GM19397 (cell line): Measurements from ENCODE around the gene SHMT1.
"Not testable (repeated sequence)": the region's sequence is repeated elsewhere in the genome, so short reads cannot be mapped to it uniquely, and the experiment has no call there.

ENCODE experiments used
- ATAC-seq: cut with Tn5 transposase; IDR thresholded peaks from one replicate; pipeline ENCODE4 v1.9.1; 2021; ENCODE audit warnings: mild to moderate bottlenecking, moderate library complexity; ENCODE audit not compliant: unreplicated experiment

Gene SHMT1

GRCh38 chr17:18378614-18379013 lies 15.3 kb upstream of the SHMT1 start:
- ATAC-seq, result not testable (repeated sequence)

- ATAC-seq, result no peak
Observed at GRCh38 chr17:18378205-18378505, 14.8 kb upstream of the SHMT1 start.

DNA sequence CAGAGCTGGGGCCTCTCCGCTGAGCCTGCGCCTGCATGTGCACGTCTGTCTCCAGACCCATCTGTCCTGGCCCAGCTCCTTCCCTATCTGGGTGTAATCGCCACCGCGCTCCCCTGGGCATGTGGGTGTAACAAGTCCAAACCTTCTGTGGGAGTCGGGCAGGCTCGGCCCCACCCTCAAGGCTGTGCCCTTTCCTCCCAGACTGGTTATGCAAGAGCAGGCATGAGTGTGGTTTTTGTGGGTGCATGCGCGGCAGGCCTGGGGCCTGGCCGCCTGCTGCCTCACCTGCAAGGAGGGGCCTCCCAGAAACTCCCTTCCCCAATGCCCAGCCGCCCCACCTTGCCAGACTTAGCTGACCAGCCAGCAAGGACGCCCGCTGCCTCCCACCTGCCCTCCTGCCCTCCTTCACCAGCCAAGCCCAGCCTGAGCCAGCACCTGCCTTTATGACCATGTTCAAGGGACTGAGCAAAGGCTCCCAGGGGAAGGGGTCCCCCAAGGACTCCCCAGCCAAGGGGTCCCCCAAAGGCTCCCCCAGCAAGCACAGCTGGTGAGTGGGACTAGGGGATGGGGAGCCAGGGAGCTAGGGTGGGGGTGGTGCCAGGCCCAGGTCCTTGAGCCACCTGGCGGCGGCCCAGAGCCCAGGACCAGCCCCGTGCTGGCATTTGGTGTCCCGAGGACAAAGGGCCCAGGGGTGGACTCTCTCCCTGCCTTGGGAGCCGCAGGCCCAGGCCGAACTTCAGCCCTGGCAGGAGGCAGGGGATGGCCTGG lies 14.3 kb upstream of the SHMT1 start, which contains the start of gene EVPLL:
Gene EVPLL, plus strand, starts transcription at position 342 of the 768 bp plus-strand sequence. CDS start 3,160 bp downstream, outside the sequence.
- no peak for ATAC-seq

- ATAC-seq, result no peak
Observed at GRCh38 chr17:18374216-18374615, 10.9 kb upstream of the SHMT1 start.

- not testable (repeated sequence) for ATAC-seq
Observed at GRCh38 chr17:18373181-18373580, 9.8 kb upstream of the SHMT1 start.

GRCh38 chr17:18371455-18371854 lies 8.1 kb upstream of the SHMT1 start:
- ATAC-seq, result no peak

- no peak for ATAC-seq
Observed at GRCh38 chr17:18370761-18371160, 7.4 kb upstream of the SHMT1 start.

GRCh38 chr17:18368946-18369345 lies 5.6 kb upstream of the SHMT1 start:
- no peak for ATAC-seq

GRCh38 chr17:18364166-18364565 lies 816 bp upstream of the SHMT1 start:
- ATAC-seq, result no peak

DNA sequence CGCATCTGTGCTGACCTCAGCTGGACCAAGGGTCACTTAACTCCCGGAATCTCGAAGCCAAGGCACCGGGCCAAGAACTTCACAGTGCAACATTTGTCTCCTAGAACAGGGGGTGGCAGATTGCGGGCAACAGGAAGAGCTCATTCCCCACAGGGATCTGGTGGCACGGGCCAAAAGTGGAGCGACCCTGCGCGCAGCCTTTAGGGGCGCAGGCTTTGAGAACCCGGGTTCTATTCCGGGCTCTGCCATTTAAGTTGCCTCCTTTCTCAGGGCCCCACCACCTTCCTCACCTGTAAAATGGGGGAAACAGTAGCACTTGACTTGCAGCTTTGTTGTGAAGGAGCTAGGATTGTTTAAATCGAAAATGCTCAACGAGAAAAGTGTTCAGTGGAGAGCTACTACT lies 651 bp downstream of the SHMT1 start:
- no peak for ATAC-seq

- no peak for ATAC-seq
Observed at GRCh38 chr17:18361837-18362697, 1.3 kb downstream of the SHMT1 start.

DNA sequence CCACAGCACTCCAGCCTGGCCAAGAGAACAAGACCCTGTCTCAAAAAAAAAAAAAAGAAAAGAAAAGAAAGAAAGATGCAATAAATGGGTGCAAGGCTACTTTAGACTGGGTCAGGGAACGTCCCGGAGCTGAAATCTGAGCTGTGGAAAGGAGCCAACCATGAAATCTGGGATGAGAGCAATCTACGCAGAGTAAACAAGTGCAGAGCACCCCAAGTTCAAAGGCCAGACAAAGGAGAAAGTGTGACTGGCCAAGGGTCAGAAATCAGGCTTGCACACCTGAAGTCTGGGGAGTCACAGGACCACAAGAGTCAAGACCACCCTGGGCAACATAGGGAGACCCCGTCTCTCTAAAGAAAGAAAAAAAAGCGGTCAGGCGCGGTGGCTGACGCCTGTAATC lies 2.8 kb downstream of the SHMT1 start:
- ATAC-seq, result no peak

- no peak for ATAC-seq
Observed at GRCh38 chr17:18356624-18357023, 6.7 kb downstream of the SHMT1 start.

- no peak for ATAC-seq
Observed at GRCh38 chr17:18353541-18353940, 9.8 kb downstream of the SHMT1 start.

DNA sequence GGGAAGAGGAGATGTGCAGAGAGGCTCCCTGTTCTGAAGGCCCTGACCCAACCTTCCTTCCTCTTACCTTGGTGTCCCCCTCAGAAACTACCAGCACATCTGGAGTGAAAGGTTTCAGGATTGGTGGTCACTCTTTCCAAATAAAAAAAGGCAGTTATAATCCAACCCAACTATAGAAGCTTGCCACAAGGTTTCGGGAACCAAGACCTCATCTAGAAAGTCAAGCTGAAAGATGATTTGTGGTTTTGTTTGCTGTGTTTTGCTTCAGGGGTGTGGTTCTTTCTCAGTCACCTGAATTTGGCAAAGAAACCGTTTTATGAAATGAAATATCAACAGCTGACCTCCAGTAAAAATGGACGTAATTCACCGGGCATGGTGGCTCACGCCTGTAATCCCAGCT lies 19.3 kb downstream of the SHMT1 start:
- ATAC-seq, result no peak

DNA sequence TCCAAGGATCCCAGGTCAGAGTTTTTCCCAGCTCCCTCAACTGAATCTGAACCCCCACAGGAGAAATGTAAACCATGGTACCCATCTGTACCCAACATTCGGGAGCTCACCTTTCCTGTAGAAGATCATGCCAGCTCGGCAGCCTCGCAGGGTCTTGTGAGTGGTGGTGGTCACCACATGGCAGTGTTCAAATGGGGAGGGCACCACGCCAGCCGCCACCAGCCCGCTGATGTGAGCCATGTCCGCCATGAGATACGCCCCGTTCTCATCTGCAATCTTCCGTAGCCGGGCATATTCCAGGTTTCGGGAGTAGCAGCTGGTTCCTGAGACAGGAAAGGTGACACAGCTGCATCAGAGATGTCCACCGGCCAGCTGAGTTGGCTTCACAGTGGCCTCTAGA lies 23.4 kb downstream of the SHMT1 start:
- ATAC-seq, result no peak

DNA sequence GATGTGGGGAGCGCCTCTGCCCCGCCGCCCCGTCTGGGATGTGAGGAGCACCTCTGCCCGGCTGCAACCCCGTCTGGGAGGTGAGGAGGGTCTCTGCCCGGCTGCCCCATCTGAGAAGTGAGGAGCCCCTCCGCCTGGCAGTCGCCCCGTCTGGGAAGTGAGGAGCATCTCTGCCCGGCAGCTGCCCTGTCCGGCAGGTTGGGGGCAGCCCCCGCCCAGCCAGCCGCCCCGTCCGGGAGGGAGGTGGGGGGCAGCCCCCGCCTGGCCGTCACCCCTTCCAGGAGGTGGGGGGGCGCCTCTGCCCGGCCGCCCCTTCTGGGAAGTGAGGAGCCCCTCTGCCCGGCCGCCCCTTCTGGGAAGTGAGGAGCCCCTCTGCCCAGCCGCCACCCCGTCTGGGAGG lies 25.2 kb downstream of the SHMT1 start:
- not testable (repeated sequence) for ATAC-seq

GRCh38 chr17:18332909-18333489 lies 30.4 kb downstream of the SHMT1 start:
- no peak for ATAC-seq

GRCh38 chr17:18331879-18332278 lies 31.5 kb downstream of the SHMT1 start:
- no peak for ATAC-seq

DNA sequence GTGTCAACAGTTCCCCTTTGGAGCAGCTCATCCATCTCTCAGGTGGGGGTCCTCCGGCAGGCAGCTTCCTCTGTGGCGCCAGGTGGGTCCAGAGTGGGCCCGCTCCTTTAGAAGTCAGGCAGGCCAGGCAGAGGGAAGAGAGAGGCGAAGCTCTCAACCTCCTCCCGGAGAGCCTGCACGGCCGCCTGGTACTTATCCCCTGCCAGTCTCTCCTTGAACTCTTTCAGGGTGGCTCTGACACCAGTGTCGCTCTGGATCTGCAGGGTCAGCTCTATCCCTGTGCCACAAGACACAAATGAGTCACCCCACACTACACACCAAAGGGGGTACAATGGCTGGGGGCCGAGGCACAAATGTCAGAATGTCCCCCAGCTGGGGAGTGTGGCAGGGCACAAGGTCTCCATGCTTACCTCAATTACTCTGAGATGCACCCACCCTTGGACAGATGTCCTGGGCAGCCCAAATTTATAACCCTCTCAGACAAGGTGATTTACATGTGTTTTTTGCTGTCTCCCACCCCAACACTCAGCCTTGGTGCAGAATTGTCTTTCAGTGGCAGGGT lies 34.6 kb downstream of the SHMT1 start:
- ATAC-seq, result no peak

DNA sequence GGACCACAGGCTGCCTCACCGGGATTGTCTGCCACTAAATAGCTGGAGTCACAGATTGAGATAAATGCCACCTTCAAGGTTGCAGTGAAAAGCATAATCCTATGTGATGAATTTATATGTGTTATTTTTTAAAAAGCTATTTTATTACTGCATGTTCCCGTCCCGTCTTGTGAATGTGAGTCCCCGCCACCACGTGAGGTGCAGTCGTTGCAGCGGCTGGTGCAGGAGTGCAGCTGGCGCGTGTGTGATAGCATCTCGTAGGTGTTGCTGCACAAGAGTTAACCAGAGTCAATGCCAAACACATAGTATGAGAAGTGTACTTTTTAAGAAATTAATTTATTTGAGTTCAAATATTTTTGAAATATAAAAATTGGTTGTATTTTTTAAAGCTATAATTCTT lies 35.8 kb downstream of the SHMT1 start:
- no peak for ATAC-seq

DNA sequence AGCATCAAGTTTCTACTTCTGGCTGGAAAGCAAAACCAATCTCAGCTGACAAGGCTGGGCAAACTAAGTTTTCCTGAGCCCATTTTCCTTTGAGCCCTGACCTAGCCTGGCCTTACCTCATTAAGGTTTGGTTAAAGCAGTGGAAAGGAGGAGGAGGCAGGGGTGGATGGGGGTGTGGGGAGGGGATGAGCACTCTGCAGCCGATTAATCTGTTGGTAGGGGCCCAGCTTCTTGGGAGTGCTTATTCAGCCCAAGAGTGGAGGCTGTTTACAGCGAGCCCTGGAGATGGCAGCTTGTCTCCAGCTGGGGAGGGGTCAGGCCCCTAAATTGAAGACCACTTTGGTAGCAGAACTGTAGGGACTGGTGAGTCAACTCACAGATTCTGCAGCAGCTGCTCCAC lies 36.3 kb downstream of the SHMT1 start:
- no peak for ATAC-seq
